ENCODE results near the gene SMIM14. TPM values are rescaled to one million over a fixed set of nuclear protein-coding genes. Genes with fewer than 3 reads are reported as not detected.
A peak's percentile ranks its signal among the peaks of the same experiment; 100 is the strongest.

The SMIM14 gene
- total RNA-seq, 1 donor from 2014 or later, result 42.6 TPM

GRCh38 chr4:39530682-39531081, 108.0 kb downstream of the SMIM14 start:
- no peak overlapping the region for H3K4me3 Mint-ChIP-seq (ENCODE audit: unreplicated experiment)
- peaks cover 17% of the 10 kb centered on the region for H3K4me1 Mint-ChIP-seq (ENCODE audit: low read depth)
- H3K27me3 Mint-ChIP-seq (ENCODE audit: low read depth), result no peaks in the 10 kb centered on the region
- no peak for DNase-seq (ENCODE audit: low spot score)
- H3K27ac Mint-ChIP-seq (ENCODE audit: unreplicated experiment), result no peak overlapping the region
- H3K9me3 Mint-ChIP-seq (ENCODE audit: low read depth), result peaks cover 9% of the 10 kb centered on the region
- no peak for TF ChIP-seq CTCF (IDR thresholded peaks at IDR 0.05)
- peaks cover 34% of the 10 kb centered on the region for H3K36me3 Mint-ChIP-seq (ENCODE audit: low read depth)

- no peak for TF ChIP-seq CTCF (IDR thresholded peaks at IDR 0.05)
- H3K27ac Mint-ChIP-seq (ENCODE audit: unreplicated experiment), result peak overlapping the region; percentile 5
- DNase-seq (ENCODE audit: low spot score), result no peak
- peaks cover 9% of the 10 kb centered on the region for H3K9me3 Mint-ChIP-seq (ENCODE audit: low read depth)
- H3K36me3 Mint-ChIP-seq (ENCODE audit: low read depth), result peaks cover 29% of the 10 kb centered on the region
- H3K4me3 Mint-ChIP-seq (ENCODE audit: unreplicated experiment), result no peak overlapping the region
- H3K4me1 Mint-ChIP-seq (ENCODE audit: low read depth), result peaks cover 28% of the 10 kb centered on the region
- no peaks in the 10 kb centered on the region for H3K27me3 Mint-ChIP-seq (ENCODE audit: low read depth)
Observed at GRCh38 chr4:39529534-39529933, 109.1 kb downstream of the SMIM14 start.

DNA sequence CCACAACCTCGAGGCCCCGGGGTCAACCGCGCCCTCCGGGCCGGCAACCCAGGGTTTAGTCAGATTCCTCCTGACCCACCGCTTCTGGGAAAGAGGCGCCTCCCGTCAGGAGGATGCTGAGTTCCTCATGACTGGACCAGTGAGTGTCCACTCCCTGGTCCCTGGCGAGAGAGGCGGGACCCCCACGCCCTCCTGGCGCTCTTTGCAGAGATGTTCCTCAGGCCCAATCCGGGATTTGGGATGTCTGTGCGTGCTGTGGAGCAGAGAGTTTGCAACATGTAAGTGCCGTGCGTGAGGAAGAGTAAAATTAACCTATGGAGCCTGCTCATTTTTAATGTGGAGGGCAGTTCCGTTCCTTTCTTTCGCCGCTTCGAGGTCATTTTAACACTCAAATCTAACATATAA, 110.6 kb downstream of the SMIM14 start:
- Mint-ChIP-seq H3K4me1 (ENCODE audit: low read depth) (peaks cover 39% of the 10 kb centered on the region), H3K9me3 (ENCODE audit: low read depth) (peaks cover 9% of the 10 kb centered on the region), H3K27ac (ENCODE audit: unreplicated experiment) (peak overlapping the region; percentile 95), H3K36me3 (ENCODE audit: low read depth) (peaks cover 27% of the 10 kb centered on the region), H3K4me3 (ENCODE audit: unreplicated experiment) (peak overlapping the region; percentile 95), H3K27me3 (ENCODE audit: low read depth) (no peaks in the 10 kb centered on the region)
- DNase-seq (ENCODE audit: low spot score), result no peak
- TF ChIP-seq CTCF (IDR thresholded peaks at IDR 0.05), result no peak

DNA sequence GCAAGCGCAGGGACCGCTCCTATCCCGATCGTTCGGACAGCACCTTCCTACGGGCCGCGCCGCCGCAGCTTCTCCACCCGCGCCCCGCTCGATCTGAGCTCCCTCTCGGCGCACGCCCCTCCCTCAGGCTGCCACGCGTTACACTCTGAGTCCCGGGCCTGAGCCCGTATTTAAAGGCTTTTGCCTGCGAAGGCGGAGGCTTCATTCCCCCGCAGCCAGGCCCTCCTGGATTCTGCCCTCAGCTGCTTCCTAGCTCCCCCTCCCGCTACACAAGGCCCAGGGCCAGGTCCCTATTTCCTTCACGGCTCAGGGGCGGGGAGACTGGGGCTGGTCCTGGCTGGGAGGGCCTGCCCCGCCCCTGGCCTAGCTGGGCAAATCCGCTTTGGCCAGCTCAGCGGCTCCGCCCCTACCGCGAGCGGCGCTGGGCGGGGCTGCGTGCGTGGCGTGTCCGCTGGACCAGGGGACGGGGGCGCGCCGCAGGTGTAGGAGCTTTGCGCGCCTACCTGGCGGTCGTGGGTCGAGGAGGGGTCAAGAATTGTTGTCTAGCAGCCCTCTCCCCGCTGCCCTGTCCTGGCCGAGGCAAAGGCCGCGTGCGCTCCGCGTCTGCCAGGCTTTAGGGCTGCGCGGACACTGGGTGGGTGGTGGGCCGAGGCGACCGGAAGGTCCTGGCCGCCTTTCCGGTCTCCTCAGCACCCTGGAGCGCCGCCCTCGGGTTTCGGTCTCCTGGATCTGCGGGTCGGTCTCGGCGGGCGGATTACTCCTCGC, 111.2 kb downstream of the SMIM14 start, which contains the start of gene UGDH:
Gene UGDH (minus strand): TSS at position 144 of the 765 bp plus-strand sequence. CDS start 5,927 bp downstream, outside the sequence.
- TF ChIP-seq CTCF (IDR thresholded peaks at IDR 0.05), result no peak
- DNase-seq (ENCODE audit: low spot score), result peak; percentile 98
- Mint-ChIP-seq H3K27me3 (ENCODE audit: low read depth) (no peaks in the 10 kb centered on the region), H3K4me3 (ENCODE audit: unreplicated experiment) (peak within 1 kb of the TSS; percentile 95), H3K9me3 (ENCODE audit: low read depth) (peaks cover 9% of the 10 kb centered on the region), H3K36me3 (ENCODE audit: low read depth) (peaks cover 21% of the 10 kb centered on the region), H3K4me1 (ENCODE audit: low read depth) (peaks cover 45% of the 10 kb centered on the region), H3K27ac (ENCODE audit: unreplicated experiment) (peak within 1 kb of the TSS; percentile 97)

GRCh38 chr4:39526765-39527295, 111.8 kb downstream of the SMIM14 start:
- Mint-ChIP-seq H3K27ac (ENCODE audit: unreplicated experiment) (peak overlapping the region; percentile 97), H3K9me3 (ENCODE audit: low read depth) (peaks cover 9% of the 10 kb centered on the region), H3K4me1 (ENCODE audit: low read depth) (peaks cover 51% of the 10 kb centered on the region), H3K36me3 (ENCODE audit: low read depth) (peaks cover 14% of the 10 kb centered on the region), H3K27me3 (ENCODE audit: low read depth) (no peaks in the 10 kb centered on the region), H3K4me3 (ENCODE audit: unreplicated experiment) (peak overlapping the region; percentile 95)
- no peak for TF ChIP-seq CTCF (IDR thresholded peaks at IDR 0.05)
- DNase-seq (ENCODE audit: low spot score), result no peak
